ENCODE data around the gene RTEL1. TPM values are rescaled to one million over a fixed set of nuclear protein-coding genes. Genes with fewer than 3 reads are reported as not detected.
A peak's percentile ranks its signal among the peaks of the same experiment; 100 is the strongest.

Gene RTEL1
- total RNA-seq, 1 experiment from 2014 or later = 51.1 TPM

GRCh38 chr20:63681609-63682142 lies 23.6 kb downstream of the RTEL1 start:
- POLR2A ChIA-PET = interaction anchor here (0.6 kb wide), 1 partner anchor 107 kb away, joined by 3 read pairs; the partner anchor contains the start of gene HELZ2
- Histone ChIP-seq H3K4me1 (peaks cover 25% of the 10 kb centered on the region), H3K9me3 (no peaks in the 10 kb centered on the region), H3K4me3 (ENCODE audit: low read depth, low read length) (no peak overlapping the region), H3K27me3 (replicated peaks; ENCODE audit: control insufficient read depth, insufficient read depth, low read length) (no peaks in the 10 kb centered on the region), H3K36me3 (ENCODE audit: control insufficient read depth, insufficient read depth, low read length) (no peaks in the 10 kb centered on the region)
- Mint-ChIP-seq H3K9me3 (ENCODE audit: unreplicated experiment) (no peaks in the 10 kb centered on the region), H3K4me1 (ENCODE audit: low read depth, unreplicated experiment) (no peaks in the 10 kb centered on the region), H3K4me3 (ENCODE audit: unreplicated experiment) (no peak overlapping the region), H3K36me3 (ENCODE audit: insufficient read depth, unreplicated experiment) (peaks cover 51% of the 10 kb centered on the region), H3K27ac (ENCODE audit: unreplicated experiment) (no peak overlapping the region), H3K27me3 (ENCODE audit: insufficient read depth, unreplicated experiment) (no peaks in the 10 kb centered on the region)
- no peak for TF ChIP-seq CTCF (IDR thresholded peaks at IDR 0.05; ENCODE audit: insufficient read depth in 1 of 2, low read depth in 1 of 2, low read length in 1 of 2, severe bottlenecking in 1 of 2, unreplicated experiment in 1 of 2)
- CTCF ChIA-PET = interaction anchor here (0.6 kb wide), 2 partner anchors 76 to 129 kb away, joined by 3 read pairs; no protein-coding TSS in a partner anchor
- DNase-seq = no peak
- intact Hi-C loops (cut with micrococcal nuclease; ENCODE audit: unreplicated experiment) = no loop called here
- BruUV-seq (replicated peaks) = no TSS peak

- H3K27me3 ChIP-seq (replicated peaks; ENCODE audit: control insufficient read depth, insufficient read depth, low read length) = no peaks in the 10 kb centered on the region
- no peak overlapping the region for H3K4me3 ChIP-seq (ENCODE audit: low read depth, low read length)
- no TSS peak for BruUV-seq (replicated peaks)
- intact Hi-C loops (cut with micrococcal nuclease; ENCODE audit: unreplicated experiment) = no loop called here
- peaks cover 60% of the 10 kb centered on the region for H3K36me3 Mint-ChIP-seq (ENCODE audit: insufficient read depth, unreplicated experiment)
- H3K27ac Mint-ChIP-seq (ENCODE audit: unreplicated experiment) = peak overlapping the region; percentile 63
- H3K36me3 ChIP-seq (ENCODE audit: control insufficient read depth, insufficient read depth, low read length) = no peaks in the 10 kb centered on the region
- H3K4me1 Mint-ChIP-seq (ENCODE audit: low read depth, unreplicated experiment) = no peaks in the 10 kb centered on the region
- no peak for TF ChIP-seq CTCF (IDR thresholded peaks at IDR 0.05; ENCODE audit: insufficient read depth in 1 of 2, low read depth in 1 of 2, low read length in 1 of 2, severe bottlenecking in 1 of 2, unreplicated experiment in 1 of 2)
- no peaks in the 10 kb centered on the region for H3K27me3 Mint-ChIP-seq (ENCODE audit: insufficient read depth, unreplicated experiment)
- H3K4me3 Mint-ChIP-seq (ENCODE audit: unreplicated experiment) = peak overlapping the region; percentile 8
- no peaks in the 10 kb centered on the region for H3K9me3 Mint-ChIP-seq (ENCODE audit: unreplicated experiment)
- CTCF ChIA-PET = no interaction called here
- H3K4me1 ChIP-seq = peaks cover 34% of the 10 kb centered on the region
- H3K9me3 ChIP-seq = no peaks in the 10 kb centered on the region
- peak in 1 of 2 experiments; percentile 93 for DNase-seq
- POLR2A ChIA-PET = interaction anchor here (0.7 kb wide), 1 partner anchor 199 kb away, joined by 3 read pairs; no protein-coding TSS in a partner anchor
These were observed 24.4 kb downstream of the RTEL1 start for GRCh38 chr20:63682384-63683139.

- Mint-ChIP-seq H3K4me3 (ENCODE audit: unreplicated experiment) (no peak overlapping the region), H3K9me3 (ENCODE audit: unreplicated experiment) (no peaks in the 10 kb centered on the region), H3K27me3 (ENCODE audit: insufficient read depth, unreplicated experiment) (no peaks in the 10 kb centered on the region), H3K27ac (ENCODE audit: unreplicated experiment) (peak overlapping the region; percentile 67), H3K36me3 (ENCODE audit: insufficient read depth, unreplicated experiment) (peaks cover 76% of the 10 kb centered on the region), H3K4me1 (ENCODE audit: low read depth, unreplicated experiment) (no peaks in the 10 kb centered on the region)
- TF ChIP-seq CTCF (IDR thresholded peaks at IDR 0.05; ENCODE audit: insufficient read depth in 1 of 2, low read depth in 1 of 2, low read length in 1 of 2, severe bottlenecking in 1 of 2, unreplicated experiment in 1 of 2) = no peak
- no peak for DNase-seq
- no TSS peak for BruUV-seq (replicated peaks)
- H3K4me1 ChIP-seq = peaks cover 35% of the 10 kb centered on the region
- no peak overlapping the region for H3K4me3 ChIP-seq (ENCODE audit: low read depth, low read length)
- ChIA-PET CTCF (no interaction called here), POLR2A (no interaction called here)
- no peaks in the 10 kb centered on the region for H3K9me3 ChIP-seq
- H3K36me3 ChIP-seq (ENCODE audit: control insufficient read depth, insufficient read depth, low read length) = no peaks in the 10 kb centered on the region
- intact Hi-C loops (cut with micrococcal nuclease; ENCODE audit: unreplicated experiment) = no loop called here
- no peaks in the 10 kb centered on the region for H3K27me3 ChIP-seq (replicated peaks; ENCODE audit: control insufficient read depth, insufficient read depth, low read length)
These were observed 27.3 kb downstream of the RTEL1 start for GRCh38 chr20:63685269-63686026.
